ENCODE results near the gene PITPNC1. TPM values are rescaled to one million over a fixed set of nuclear protein-coding genes. Genes with fewer than 3 reads are reported as not detected.
A peak's percentile ranks its signal among the peaks of the same experiment; 100 is the strongest.

PITPNC1 gene
- total and polyA plus RNA-seq, 2 donors (not counting 1 experiment from before 2014, with no cell fraction given): 5.8 to 7.1 TPM

GRCh38 chr17:67613961-67614360, 236.9 kb downstream of the PITPNC1 start:
- Histone ChIP-seq H3K4me3 (replicated peaks in 1 of 4; ENCODE audit: control extremely low read depth in 1 of 4, insufficient read depth in 1 of 4, low read depth in 3 of 4, low read length in 4 of 4) (no peak overlapping the region), H3K79me2 (ENCODE audit: control insufficient read depth, insufficient read depth, low read length) (no peaks in the 10 kb centered on the region), H3K27me3 (ENCODE audit: control insufficient read depth, insufficient read depth, low read length) (no peaks in the 10 kb centered on the region), H3K9ac (ENCODE audit: insufficient read depth, low read length) (no peak overlapping the region), H3K4me2 (ENCODE audit: extremely low read depth, insufficient read depth, low read length) (no peak overlapping the region), H3K4me1 (ENCODE audit: control insufficient read depth, extremely low read depth, insufficient read depth, low read length) (no peaks in the 10 kb centered on the region), H3K27ac (ENCODE audit: insufficient read depth, low read length) (no peak overlapping the region), H3K36me3 (ENCODE audit: control insufficient read depth, insufficient read depth, low read length) (no peaks in the 10 kb centered on the region), H3K9me3 (ENCODE audit: control insufficient read depth, insufficient read depth, low read depth, low read length) (no peaks in the 10 kb centered on the region), H4K20me1 (ENCODE audit: control insufficient read depth, extremely low read depth, insufficient read depth, low read length) (no peaks in the 10 kb centered on the region), H2AFZ (ENCODE audit: low read length) (no peak overlapping the region)
- TF ChIP-seq, protein P1, sequence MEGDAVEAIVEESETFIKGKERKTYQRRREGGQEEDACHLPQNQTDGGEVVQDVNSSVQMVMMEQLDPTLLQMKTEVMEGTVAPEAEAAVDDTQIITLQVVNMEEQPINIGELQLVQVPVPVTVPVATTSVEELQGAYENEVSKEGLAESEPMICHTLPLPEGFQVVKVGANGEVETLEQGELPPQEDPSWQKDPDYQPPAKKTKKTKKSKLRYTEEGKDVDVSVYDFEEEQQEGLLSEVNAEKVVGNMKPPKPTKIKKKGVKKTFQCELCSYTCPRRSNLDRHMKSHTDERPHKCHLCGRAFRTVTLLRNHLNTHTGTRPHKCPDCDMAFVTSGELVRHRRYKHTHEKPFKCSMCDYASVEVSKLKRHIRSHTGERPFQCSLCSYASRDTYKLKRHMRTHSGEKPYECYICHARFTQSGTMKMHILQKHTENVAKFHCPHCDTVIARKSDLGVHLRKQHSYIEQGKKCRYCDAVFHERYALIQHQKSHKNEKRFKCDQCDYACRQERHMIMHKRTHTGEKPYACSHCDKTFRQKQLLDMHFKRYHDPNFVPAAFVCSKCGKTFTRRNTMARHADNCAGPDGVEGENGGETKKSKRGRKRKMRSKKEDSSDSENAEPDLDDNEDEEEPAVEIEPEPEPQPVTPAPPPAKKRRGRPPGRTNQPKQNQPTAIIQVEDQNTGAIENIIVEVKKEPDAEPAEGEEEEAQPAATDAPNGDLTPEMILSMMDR (conservative IDR thresholded peaks at IDR 0.05 in 1 of 2, IDR thresholded peaks at IDR 0.05 in 1 of 2; ENCODE audit: low read depth in 1 of 2, low read length in 2 of 2): no peak
- no peak for TF ChIP-seq EZH2 (IDR thresholded peaks at IDR 0.05; ENCODE audit: low read length, missing control alignments)
- DNase-seq (ENCODE audit: low read depth in 2 of 2): no peak

DNA sequence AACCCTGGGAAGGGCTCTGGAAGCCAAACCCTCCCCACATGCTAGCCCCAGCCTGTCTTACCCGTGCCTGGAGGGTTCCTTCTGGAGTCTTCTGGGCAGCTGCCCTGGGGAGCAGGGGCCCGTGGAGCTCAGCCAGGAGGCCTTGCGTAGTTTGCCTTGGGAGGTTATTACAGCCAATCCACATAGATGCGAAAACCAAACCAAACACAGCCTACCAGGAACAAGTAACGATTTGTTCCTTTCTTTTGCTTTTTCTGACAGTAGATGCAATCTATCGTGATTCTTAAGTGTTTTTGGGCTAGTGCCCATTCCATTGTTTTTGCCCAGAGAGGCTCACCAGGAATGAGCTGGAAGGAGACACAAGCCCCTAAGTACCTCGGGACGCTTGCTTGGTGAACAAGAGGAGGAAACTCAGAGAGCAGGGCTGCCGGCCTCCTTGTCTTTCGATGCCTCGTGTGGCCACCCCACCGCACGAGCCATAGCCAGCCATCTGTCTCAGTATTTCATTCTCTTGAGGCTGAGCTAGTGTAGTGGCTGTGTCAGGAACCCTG, 238.0 kb downstream of the PITPNC1 start:
- no peaks in the 10 kb centered on the region for H3K36me3 ChIP-seq (ENCODE audit: control insufficient read depth, insufficient read depth, low read length)
- no peaks in the 10 kb centered on the region for H3K4me1 ChIP-seq (ENCODE audit: control insufficient read depth, extremely low read depth, insufficient read depth, low read length)
- no peaks in the 10 kb centered on the region for H3K9me3 ChIP-seq (ENCODE audit: control insufficient read depth, insufficient read depth, low read depth, low read length)
- H3K4me3 ChIP-seq (replicated peaks in 1 of 4; ENCODE audit: control extremely low read depth in 1 of 4, insufficient read depth in 1 of 4, low read depth in 3 of 4, low read length in 4 of 4): no peak overlapping the region
- TF ChIP-seq, protein P1 (conservative IDR thresholded peaks at IDR 0.05 in 1 of 2, IDR thresholded peaks at IDR 0.05 in 1 of 2; ENCODE audit: low read depth in 1 of 2, low read length in 2 of 2): no peak
- no peak for TF ChIP-seq EZH2 (IDR thresholded peaks at IDR 0.05; ENCODE audit: low read length, missing control alignments)
- no peaks in the 10 kb centered on the region for H3K27me3 ChIP-seq (ENCODE audit: control insufficient read depth, insufficient read depth, low read length)
- no peak overlapping the region for H3K4me2 ChIP-seq (ENCODE audit: extremely low read depth, insufficient read depth, low read length)
- peak in 1 of 2 donors; percentile 42 for DNase-seq (ENCODE audit: low read depth in 2 of 2)
- no peak overlapping the region for H3K27ac ChIP-seq (ENCODE audit: insufficient read depth, low read length)
- H4K20me1 ChIP-seq (ENCODE audit: control insufficient read depth, extremely low read depth, insufficient read depth, low read length): no peaks in the 10 kb centered on the region
- H3K79me2 ChIP-seq (ENCODE audit: control insufficient read depth, insufficient read depth, low read length): no peaks in the 10 kb centered on the region
- H2AFZ ChIP-seq (ENCODE audit: low read length): no peak overlapping the region
- H3K9ac ChIP-seq (ENCODE audit: insufficient read depth, low read length): no peak overlapping the region

GRCh38 chr17:67615736-67616135, 238.7 kb downstream of the PITPNC1 start:
- Histone ChIP-seq H3K79me2 (ENCODE audit: control insufficient read depth, insufficient read depth, low read length) (no peaks in the 10 kb centered on the region), H3K36me3 (ENCODE audit: control insufficient read depth, insufficient read depth, low read length) (no peaks in the 10 kb centered on the region), H3K27me3 (ENCODE audit: control insufficient read depth, insufficient read depth, low read length) (no peaks in the 10 kb centered on the region), H3K9me3 (ENCODE audit: control insufficient read depth, insufficient read depth, low read depth, low read length) (no peaks in the 10 kb centered on the region), H3K4me1 (ENCODE audit: control insufficient read depth, extremely low read depth, insufficient read depth, low read length) (no peaks in the 10 kb centered on the region), H4K20me1 (ENCODE audit: control insufficient read depth, extremely low read depth, insufficient read depth, low read length) (no peaks in the 10 kb centered on the region), H3K4me3 (replicated peaks in 1 of 4; ENCODE audit: control extremely low read depth in 1 of 4, insufficient read depth in 1 of 4, low read depth in 3 of 4, low read length in 4 of 4) (no peak overlapping the region), H3K9ac (ENCODE audit: insufficient read depth, low read length) (no peak overlapping the region), H3K27ac (ENCODE audit: insufficient read depth, low read length) (no peak overlapping the region), H3K4me2 (ENCODE audit: extremely low read depth, insufficient read depth, low read length) (no peak overlapping the region), H2AFZ (ENCODE audit: low read length) (no peak overlapping the region)
- TF ChIP-seq, protein P1 (conservative IDR thresholded peaks at IDR 0.05 in 1 of 2, IDR thresholded peaks at IDR 0.05 in 1 of 2; ENCODE audit: low read depth in 1 of 2, low read length in 2 of 2): no peak
- no peak for TF ChIP-seq EZH2 (IDR thresholded peaks at IDR 0.05; ENCODE audit: low read length, missing control alignments)
- DNase-seq (ENCODE audit: low read depth in 2 of 2): no peak

Data from fibroblast of lung (primary cell).